ENCODE measurements around the gene ABCA4.

- TF ChIP-seq EZH2 (IDR thresholded peaks at IDR 0.05; ENCODE audit: insufficient read depth, poor library complexity, severe bottlenecking), result no peak
- no peak for TF ChIP-seq EZH2phosphoT487 (IDR thresholded peaks at IDR 0.05; ENCODE audit: insufficient read depth, low read depth)
Observed at GRCh38 chr1:93963585-93963984, 157.4 kb downstream of the ABCA4 start.
